GM19240 (cell line): ENCODE results near the gene TOP3B.
"Not testable (repeated sequence)": the region's sequence is repeated elsewhere in the genome, so short reads cannot be mapped to it uniquely, and the experiment has no call there.

Experiments used
- DNase-seq: peaks from one replicate; pipeline ENCODE4 v3.0.0; 2011; ENCODE audit warnings: low spot score; ENCODE audit not compliant: insufficient read length

The TOP3B gene

GRCh38 chr22:21927174-21927823 is 55.3 kb downstream of the TOP3B start:
- no peak for DNase-seq

- no peak for DNase-seq
These were observed 55.9 kb downstream of the TOP3B start for GRCh38 chr22:21926728-21927127.

GRCh38 chr22:21923163-21923561 is 59.4 kb downstream of the TOP3B start:
- no peak for DNase-seq

- DNase-seq: no peak
These were observed 60.0 kb downstream of the TOP3B start for GRCh38 chr22:21922370-21923162.

- no peak for DNase-seq
These were observed 60.9 kb downstream of the TOP3B start for GRCh38 chr22:21921729-21922128.

- DNase-seq: no peak
These were observed 61.3 kb downstream of the TOP3B start for GRCh38 chr22:21921184-21921721.

GRCh38 chr22:21920341-21921183 is 62.0 kb downstream of the TOP3B start:
- DNase-seq: no peak

- no peak for DNase-seq
These were observed 62.9 kb downstream of the TOP3B start for GRCh38 chr22:21919526-21920307.

GRCh38 chr22:21918466-21919185 is 64.0 kb downstream of the TOP3B start:
- DNase-seq: no peak

GRCh38 chr22:21917959-21918261 is 64.7 kb downstream of the TOP3B start:
- DNase-seq: no peak

- DNase-seq: no peak
These were observed 65.2 kb downstream of the TOP3B start for GRCh38 chr22:21917181-21917958.

- DNase-seq: no peak
These were observed 66.2 kb downstream of the TOP3B start for GRCh38 chr22:21916309-21916918.

- no peak for DNase-seq
These were observed 66.8 kb downstream of the TOP3B start for GRCh38 chr22:21915624-21916308.

- not testable (repeated sequence) for DNase-seq
These were observed 68.4 kb downstream of the TOP3B start for GRCh38 chr22:21914033-21914642.

GRCh38 chr22:21910367-21910766 is 72.2 kb downstream of the TOP3B start:
- DNase-seq: not testable (repeated sequence)

- no peak for DNase-seq
These were observed 72.7 kb downstream of the TOP3B start for GRCh38 chr22:21909871-21910270.

GRCh38 chr22:21907638-21908522 is 74.7 kb downstream of the TOP3B start:
- DNase-seq: no peak
